WTC11 (cell line): ENCODE measurements around the gene STPG2. TPM values are rescaled to one million over a fixed set of nuclear protein-coding genes. Genes with fewer than 3 reads are reported as not detected.

Source experiments
- ATAC-seq: fragments of 200-7000 bp; cut with Tn5 transposase; 2 replicates; pipeline ENCODE4 v1.10.0; 2021; ENCODE audit warnings: mild to moderate bottlenecking, moderate library complexity
- CTCF ChIA-PET: fragments of 300-600 bp; sonication (Branson Sonifier 250); formaldehyde crosslinking; loops from one replicate; lab custom pipeline; 2021; ENCODE audit warnings: antibody characterized with exemption; lab: Charles Lee
- POLR2A ChIA-PET: fragments of 350-600 bp; sonication (Branson Sonifier 250); formaldehyde crosslinking; loops from one replicate; lab custom pipeline; 2021; ENCODE audit warnings: antibody characterized with exemption; lab: Charles Lee
- DNase-seq: peaks from one replicate; pipeline ENCODE4 v3.0.0; 2021; ENCODE audit warnings: low spot score
- H3K27ac Mint-ChIP-seq: 2 replicates; pipeline ENCODE4 v1.8.0; 2021; ENCODE audit warnings: mixed read lengths
- H3K27me3 Mint-ChIP-seq: 2 replicates; pipeline ENCODE4 v1.8.0; 2021; ENCODE audit warnings: low read depth, mild to moderate bottlenecking, moderate library complexity, mixed read lengths
- H3K36me3 Mint-ChIP-seq: 2 replicates; pipeline ENCODE4 v1.8.0; 2021; ENCODE audit warnings: mixed read lengths
- H3K4me1 Mint-ChIP-seq: 2 replicates; pipeline ENCODE4 v1.8.0; 2022; ENCODE audit warnings: mixed read lengths
- H3K4me3 Mint-ChIP-seq: 2 replicates; pipeline ENCODE4 v1.8.0; 2021; ENCODE audit warnings: mild to moderate bottlenecking, moderate library complexity, mixed read lengths
- H3K9me3 Mint-ChIP-seq: 2 replicates; pipeline ENCODE4 v1.8.0; 2021; ENCODE audit warnings: mixed read lengths
- AR ChIP-seq: fragments of 250-450 bp; sonication (Bioruptor Pico); IDR thresholded peaks from 2 replicates; pipeline ENCODE4 v1.9.0; 2021; ENCODE audit warnings: mild to moderate bottlenecking
- CBFB ChIP-seq: sonication (generic); formaldehyde crosslinking; IDR thresholded peaks from 2 replicates; pipeline ENCODE4 v1.8.1; 2022; ENCODE audit warnings: mild to moderate bottlenecking, low read depth, missing genetic modification reagents
- EMX1 ChIP-seq: fragments of 250-450 bp; sonication (Bioruptor Pico); IDR thresholded peaks from 2 replicates; pipeline ENCODE4 v1.8.0; 2021; ENCODE audit warnings: mild to moderate bottlenecking
- FOXK1 ChIP-seq: sonication (generic); formaldehyde crosslinking; IDR thresholded peaks from 2 replicates; pipeline ENCODE4 v1.8.0; 2022; ENCODE audit warnings: mild to moderate bottlenecking, moderate library complexity, missing genetic modification reagents
- GABPB1 ChIP-seq: sonication (generic); formaldehyde crosslinking; IDR thresholded peaks from 2 replicates; pipeline ENCODE4 v1.8.1; 2023; ENCODE audit warnings: mild to moderate bottlenecking, missing genetic modification reagents
- IRF2 ChIP-seq: sonication (generic); formaldehyde crosslinking; IDR thresholded peaks from 2 replicates; pipeline ENCODE4 v1.8.0; 2022; ENCODE audit warnings: low read depth, missing genetic modification reagents, borderline replicate concordance
- NR1H2 ChIP-seq: sonication (generic); formaldehyde crosslinking; IDR thresholded peaks from 2 replicates; pipeline ENCODE4 v1.9.0; 2021; ENCODE audit warnings: mild to moderate bottlenecking, moderate library complexity, missing genetic modification reagents
- SOX15 ChIP-seq: fragments of 250-450 bp; sonication (Bioruptor Pico); IDR thresholded peaks from 2 replicates; pipeline ENCODE4 v1.9.0; 2021; ENCODE audit warnings: mild to moderate bottlenecking
- ZBTB21 ChIP-seq: sonication (generic); formaldehyde crosslinking; IDR thresholded peaks from 2 replicates; pipeline ENCODE4 v1.8.1; 2023; ENCODE audit warnings: mild to moderate bottlenecking, missing genetic modification reagents, borderline replicate concordance
- ZNF121 ChIP-seq: sonication (generic); formaldehyde crosslinking; IDR thresholded peaks from 2 replicates; pipeline ENCODE4 v1.8.0; 2023; ENCODE audit warnings: missing genetic modification reagents
- ZNF317 ChIP-seq: sonication (generic); formaldehyde crosslinking; IDR thresholded peaks from 2 replicates; pipeline ENCODE4 v1.8.1; 2023; ENCODE audit warnings: low read depth, mild to moderate bottlenecking, moderate library complexity, missing genetic modification reagents, borderline replicate concordance
- ZNF416 ChIP-seq: fragments of 250-450 bp; sonication (Bioruptor Pico); IDR thresholded peaks from 2 replicates; pipeline ENCODE4 v1.9.0; 2021; ENCODE audit warnings: mild to moderate bottlenecking, inconsistent platforms
- ZNF423 ChIP-seq: fragments of 250-450 bp; sonication (Bioruptor Pico); IDR thresholded peaks from 2 replicates; pipeline ENCODE4 v2.1.2; 2022; ENCODE audit warnings: mild to moderate bottlenecking, moderate library complexity
- total RNA-seq: library from RNA; stranded (reverse); gene quantifications from 3 replicates; pipeline ENCODE4 v1.2.3, GENCODE V29; 2021
- TF ChIP-seq, protein P1 (sequence below): fragments of 250-450 bp; sonication (Bioruptor Pico); IDR thresholded peaks from 2 replicates; pipeline ENCODE4 v1.9.0; 2021; ENCODE audit warnings: mild to moderate bottlenecking, borderline replicate concordance
- TF ChIP-seq, protein P2 (sequence below): fragments of 250-450 bp; sonication (Bioruptor Pico); conservative IDR thresholded peaks from 2 replicates; pipeline ENCODE4 v1.9.0; 2021; ENCODE audit warnings: mild to moderate bottlenecking
- TF ChIP-seq, protein P3 (sequence below): sonication (generic); formaldehyde crosslinking; IDR thresholded peaks from 2 replicates; pipeline ENCODE4 v1.8.1; 2022; ENCODE audit warnings: low read depth, mild to moderate bottlenecking, moderate library complexity, missing genetic modification reagents, borderline replicate concordance
- TF ChIP-seq, protein P4 (sequence below): sonication (generic); formaldehyde crosslinking; conservative IDR thresholded peaks from 2 replicates; pipeline ENCODE4 v1.8.1; 2022; ENCODE audit warnings: mild to moderate bottlenecking, missing genetic modification reagents

Gene STPG2
- total RNA-seq, 1 experiment from 2014 or later: 0.17 TPM

DNA sequence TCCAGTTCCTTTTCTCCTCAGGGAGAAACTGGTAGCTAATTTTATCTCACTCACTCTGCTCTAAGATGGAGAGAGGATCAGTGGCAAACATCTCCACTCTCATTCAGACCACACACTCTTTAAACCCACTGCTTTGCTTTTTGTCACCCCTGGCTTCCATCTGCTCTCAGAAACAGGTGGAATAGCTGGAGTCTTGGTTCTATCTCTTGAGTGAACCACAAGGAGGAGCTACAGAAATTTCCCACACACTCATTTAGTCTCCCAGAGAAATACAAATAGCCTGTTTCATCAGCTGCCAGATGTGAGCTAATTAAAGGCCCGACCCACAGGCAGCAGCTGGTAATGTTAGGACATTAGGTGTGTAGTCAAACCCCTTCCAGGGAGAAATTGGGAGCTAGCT is 96.6 kb downstream of the STPG2 start (continued):
- TF ChIP-seq, protein P1, sequence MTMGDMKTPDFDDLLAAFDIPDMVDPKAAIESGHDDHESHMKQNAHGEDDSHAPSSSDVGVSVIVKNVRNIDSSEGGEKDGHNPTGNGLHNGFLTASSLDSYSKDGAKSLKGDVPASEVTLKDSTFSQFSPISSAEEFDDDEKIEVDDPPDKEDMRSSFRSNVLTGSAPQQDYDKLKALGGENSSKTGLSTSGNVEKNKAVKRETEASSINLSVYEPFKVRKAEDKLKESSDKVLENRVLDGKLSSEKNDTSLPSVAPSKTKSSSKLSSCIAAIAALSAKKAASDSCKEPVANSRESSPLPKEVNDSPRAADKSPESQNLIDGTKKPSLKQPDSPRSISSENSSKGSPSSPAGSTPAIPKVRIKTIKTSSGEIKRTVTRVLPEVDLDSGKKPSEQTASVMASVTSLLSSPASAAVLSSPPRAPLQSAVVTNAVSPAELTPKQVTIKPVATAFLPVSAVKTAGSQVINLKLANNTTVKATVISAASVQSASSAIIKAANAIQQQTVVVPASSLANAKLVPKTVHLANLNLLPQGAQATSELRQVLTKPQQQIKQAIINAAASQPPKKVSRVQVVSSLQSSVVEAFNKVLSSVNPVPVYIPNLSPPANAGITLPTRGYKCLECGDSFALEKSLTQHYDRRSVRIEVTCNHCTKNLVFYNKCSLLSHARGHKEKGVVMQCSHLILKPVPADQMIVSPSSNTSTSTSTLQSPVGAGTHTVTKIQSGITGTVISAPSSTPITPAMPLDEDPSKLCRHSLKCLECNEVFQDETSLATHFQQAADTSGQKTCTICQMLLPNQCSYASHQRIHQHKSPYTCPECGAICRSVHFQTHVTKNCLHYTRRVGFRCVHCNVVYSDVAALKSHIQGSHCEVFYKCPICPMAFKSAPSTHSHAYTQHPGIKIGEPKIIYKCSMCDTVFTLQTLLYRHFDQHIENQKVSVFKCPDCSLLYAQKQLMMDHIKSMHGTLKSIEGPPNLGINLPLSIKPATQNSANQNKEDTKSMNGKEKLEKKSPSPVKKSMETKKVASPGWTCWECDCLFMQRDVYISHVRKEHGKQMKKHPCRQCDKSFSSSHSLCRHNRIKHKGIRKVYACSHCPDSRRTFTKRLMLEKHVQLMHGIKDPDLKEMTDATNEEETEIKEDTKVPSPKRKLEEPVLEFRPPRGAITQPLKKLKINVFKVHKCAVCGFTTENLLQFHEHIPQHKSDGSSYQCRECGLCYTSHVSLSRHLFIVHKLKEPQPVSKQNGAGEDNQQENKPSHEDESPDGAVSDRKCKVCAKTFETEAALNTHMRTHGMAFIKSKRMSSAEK (CRISPR knock-in tag): no peak
- no peak for TF ChIP-seq EMX1 (CRISPR knock-in tag)

GRCh38 chr4:98030059-98030458 is 113.2 kb downstream of the STPG2 start:
- POLR2A ChIA-PET: interaction anchor here (0.5 kb wide), 1 partner anchor 1907 kb away, joined by 4 read pairs; no protein-coding TSS in a partner anchor
- H3K27ac Mint-ChIP-seq: no peak overlapping the region
- ATAC-seq (no peak), DNase-seq (no peak)
- H3K4me3 Mint-ChIP-seq: no peak overlapping the region
- H3K36me3 Mint-ChIP-seq: peaks cover 9% of the 10 kb centered on the region
- H3K4me1 Mint-ChIP-seq: no peaks in the 10 kb centered on the region
- CTCF ChIA-PET: no interaction called here
- H3K9me3 Mint-ChIP-seq: peaks cover 31% of the 10 kb centered on the region
- H3K27me3 Mint-ChIP-seq: no peaks in the 10 kb centered on the region
- TF ChIP-seq ZNF423 (no peak), ZBTB21 (CRISPR knock-in tag) (no peak), ZNF121 (CRISPR knock-in tag) (no peak), IRF2 (no peak), NR1H2 (CRISPR knock-in tag) (no peak), ZNF416 (CRISPR knock-in tag) (no peak), GABPB1 (no peak), SOX15 (CRISPR knock-in tag) (no peak), AR (no peak), ZNF317 (CRISPR knock-in tag) (no peak), CBFB (CRISPR knock-in tag) (no peak), FOXK1 (CRISPR knock-in tag) (no peak)
- TF ChIP-seq, protein P2, sequence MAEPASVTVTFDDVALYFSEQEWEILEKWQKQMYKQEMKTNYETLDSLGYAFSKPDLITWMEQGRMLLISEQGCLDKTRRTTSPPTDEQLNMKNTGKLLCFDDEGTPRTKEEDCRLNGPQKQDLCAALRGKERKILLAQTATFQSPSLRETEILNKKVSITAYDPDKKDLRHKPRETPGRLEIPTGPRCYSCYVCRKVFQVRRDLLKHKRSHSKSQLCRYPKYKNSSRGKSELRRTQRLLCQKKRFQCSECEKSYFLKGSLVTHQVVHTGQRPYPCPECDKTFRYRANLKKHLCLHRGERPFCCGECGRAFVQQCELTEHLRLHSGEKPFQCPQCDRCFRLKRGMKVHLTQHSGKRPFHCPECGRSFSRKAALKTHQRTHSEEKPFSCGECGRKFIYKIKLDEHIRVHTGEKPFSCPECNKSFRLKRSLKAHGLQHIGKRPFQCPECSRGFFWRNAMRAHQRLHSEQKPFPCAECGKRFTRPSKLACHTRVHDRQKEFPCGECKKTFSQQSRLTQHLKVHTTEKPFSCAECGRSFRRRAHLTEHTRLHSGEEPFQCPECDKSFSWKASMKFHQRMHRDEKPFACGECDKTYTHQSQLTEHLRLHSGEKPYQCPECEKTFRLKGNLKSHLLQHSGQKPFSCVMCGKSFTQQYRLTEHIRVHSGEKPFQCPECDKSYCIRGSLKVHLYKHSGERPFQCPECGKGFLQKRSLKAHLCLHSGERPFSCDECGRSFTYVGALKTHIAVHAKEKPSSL (CRISPR knock-in tag): no peak
- TF ChIP-seq, protein P3, sequence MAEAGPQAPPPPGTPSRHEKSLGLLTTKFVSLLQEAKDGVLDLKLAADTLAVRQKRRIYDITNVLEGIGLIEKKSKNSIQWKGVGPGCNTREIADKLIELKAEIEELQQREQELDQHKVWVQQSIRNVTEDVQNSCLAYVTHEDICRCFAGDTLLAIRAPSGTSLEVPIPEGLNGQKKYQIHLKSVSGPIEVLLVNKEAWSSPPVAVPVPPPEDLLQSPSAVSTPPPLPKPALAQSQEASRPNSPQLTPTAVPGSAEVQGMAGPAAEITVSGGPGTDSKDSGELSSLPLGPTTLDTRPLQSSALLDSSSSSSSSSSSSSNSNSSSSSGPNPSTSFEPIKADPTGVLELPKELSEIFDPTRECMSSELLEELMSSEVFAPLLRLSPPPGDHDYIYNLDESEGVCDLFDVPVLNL (CRISPR knock-in tag): no peak
- TF ChIP-seq, protein P4, sequence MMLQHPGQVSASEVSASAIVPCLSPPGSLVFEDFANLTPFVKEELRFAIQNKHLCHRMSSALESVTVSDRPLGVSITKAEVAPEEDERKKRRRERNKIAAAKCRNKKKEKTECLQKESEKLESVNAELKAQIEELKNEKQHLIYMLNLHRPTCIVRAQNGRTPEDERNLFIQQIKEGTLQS: no peak
